Hepatocyte (in vitro differentiated cells): ENCODE results near the gene C19orf25. TPM values are rescaled to one million over a fixed set of nuclear protein-coding genes. Genes with fewer than 3 reads are reported as not detected.

Source experiments
- DNase-seq: peaks from one replicate; pipeline ENCODE4 v3.0.0-alpha.2; 2016; ENCODE audit warnings: low spot score
- H2AFZ ChIP-seq: fragments of 200-600 bp; sonication (generic); 2 replicates; pipeline ENCODE4 v1.6.0; 2016; ENCODE audit warnings: antibody characterized with exemption, mild to moderate bottlenecking
- H3K27ac ChIP-seq: fragments of 200-600 bp; sonication (generic); 2 replicates; pipeline ENCODE4 v1.5.1; 2016; ENCODE audit warnings: mild to moderate bottlenecking
- H3K27me3 ChIP-seq: fragments of 200-600 bp; sonication (generic); 2 replicates; pipeline ENCODE4 v1.6.1; 2016
- H3K36me3 ChIP-seq: fragments of 200-600 bp; sonication (generic); replicated peaks from 2 replicates; pipeline ENCODE4 v1.5.1; 2016; ENCODE audit warnings: low read depth; ENCODE audit not compliant: insufficient read depth
- H3K4me1 ChIP-seq: fragments of 200-600 bp; sonication (generic); 2 replicates; pipeline ENCODE4 v1.5.1; 2016; ENCODE audit warnings: mild to moderate bottlenecking, moderate library complexity; ENCODE audit not compliant: insufficient read depth
- H3K4me2 ChIP-seq: fragments of 200-600 bp; sonication (generic); 2 replicates; pipeline ENCODE4 v1.6.0; 2016
- H3K4me3 ChIP-seq: fragments of 200-600 bp; sonication (generic); 2 replicates; pipeline ENCODE4 v1.5.1; 2016; ENCODE audit warnings: mild to moderate bottlenecking
- H3K79me2 ChIP-seq: fragments of 200-600 bp; sonication (generic); 2 replicates; pipeline ENCODE4 v1.6.0; 2017; ENCODE audit warnings: mild to moderate bottlenecking
- H3K9me2 ChIP-seq: fragments of 200-600 bp; sonication (generic); replicated peaks from 2 replicates; pipeline ENCODE4 v1.6.0; 2017; ENCODE audit warnings: mild to moderate bottlenecking; ENCODE audit not compliant: insufficient read depth
- H3K9me3 ChIP-seq: fragments of 200-600 bp; sonication (generic); 2 replicates; pipeline ENCODE4 v1.5.1; 2016; ENCODE audit warnings: low read depth, mild to moderate bottlenecking
- H4K20me1 ChIP-seq: fragments of 200-600 bp; sonication (generic); 2 replicates; pipeline ENCODE4 v1.6.0; 2016; ENCODE audit warnings: mild to moderate bottlenecking; ENCODE audit not compliant: insufficient read depth, poor library complexity, severe bottlenecking
- EZH2 ChIP-seq: fragments of 200-600 bp; sonication (generic); IDR thresholded peaks from 2 replicates; pipeline ENCODE4 v1.6.1; 2016; ENCODE audit warnings: antibody characterized with exemption, mild to moderate bottlenecking, borderline replicate concordance
- EZH2phosphoT487 ChIP-seq: fragments of 200-600 bp; sonication (generic); IDR thresholded peaks from one replicate; pipeline ENCODE4 v1.6.1; 2018; ENCODE audit warnings: antibody characterized with exemption, mild to moderate bottlenecking, low read depth, moderate library complexity; ENCODE audit not compliant: unreplicated experiment, severe bottlenecking
- WGBS: methylation state at CpG from one replicate; pipeline ENCODE4 v1.1.6; 2016; ENCODE audit warnings: low lambda C conversion rate; ENCODE audit errors: missing lambda C conversion rate; 5-methylcytosine and 5-hydroxymethylcytosine counted together
- polyA plus RNA-seq: library from polyadenylated mRNA; unstranded; fragments of >200 nt; fragmentation: Nextera tagmentation; extraction: Ambion mirVana; gene quantifications from 2 replicates; pipeline ENCODE4 v1.2.1, GENCODE V29; 2016
- total RNA-seq: library from RNA; depleted of rRNA; stranded (reverse); fragments of >200 nt; gene quantifications from 2 replicates; pipeline ENCODE4 v1.2.3, GENCODE V29; 2014
- TF ChIP-seq, protein P1 (sequence below): fragments of 200-600 bp; sonication (generic); IDR thresholded peaks from 2 replicates; pipeline ENCODE4 v1.5.1; 2016; ENCODE audit warnings: antibody characterized with exemption, mild to moderate bottlenecking; ENCODE audit not compliant: poor library complexity

The C19orf25 gene
- total and polyA plus RNA-seq, 2 experiments from 2014 or later = 36.3 to 43.6 TPM

GRCh38 chr19:1496714-1497577, 17.9 kb upstream of the C19orf25 start:
- Histone ChIP-seq H3K27ac (peak overlapping the region; percentile 68), H3K4me1 (peaks cover 19% of the 10 kb centered on the region), H3K4me3 (no peak overlapping the region), H2AFZ (no peak overlapping the region), H4K20me1 (no peaks in the 10 kb centered on the region), H3K4me2 (no peak overlapping the region), H3K79me2 (peaks cover 7% of the 10 kb centered on the region), H3K9me2 (no peaks in the 10 kb centered on the region), H3K9me3 (no peaks in the 10 kb centered on the region), H3K36me3 (no peaks in the 10 kb centered on the region), H3K27me3 (no peaks in the 10 kb centered on the region)
- DNase-seq = no peak
- 89% methylated on average over 30 of the region's 39 CpGs for WGBS
- TF ChIP-seq, protein P1, sequence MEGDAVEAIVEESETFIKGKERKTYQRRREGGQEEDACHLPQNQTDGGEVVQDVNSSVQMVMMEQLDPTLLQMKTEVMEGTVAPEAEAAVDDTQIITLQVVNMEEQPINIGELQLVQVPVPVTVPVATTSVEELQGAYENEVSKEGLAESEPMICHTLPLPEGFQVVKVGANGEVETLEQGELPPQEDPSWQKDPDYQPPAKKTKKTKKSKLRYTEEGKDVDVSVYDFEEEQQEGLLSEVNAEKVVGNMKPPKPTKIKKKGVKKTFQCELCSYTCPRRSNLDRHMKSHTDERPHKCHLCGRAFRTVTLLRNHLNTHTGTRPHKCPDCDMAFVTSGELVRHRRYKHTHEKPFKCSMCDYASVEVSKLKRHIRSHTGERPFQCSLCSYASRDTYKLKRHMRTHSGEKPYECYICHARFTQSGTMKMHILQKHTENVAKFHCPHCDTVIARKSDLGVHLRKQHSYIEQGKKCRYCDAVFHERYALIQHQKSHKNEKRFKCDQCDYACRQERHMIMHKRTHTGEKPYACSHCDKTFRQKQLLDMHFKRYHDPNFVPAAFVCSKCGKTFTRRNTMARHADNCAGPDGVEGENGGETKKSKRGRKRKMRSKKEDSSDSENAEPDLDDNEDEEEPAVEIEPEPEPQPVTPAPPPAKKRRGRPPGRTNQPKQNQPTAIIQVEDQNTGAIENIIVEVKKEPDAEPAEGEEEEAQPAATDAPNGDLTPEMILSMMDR = no peak
- TF ChIP-seq EZH2phosphoT487 = no peak
- TF ChIP-seq EZH2 = no peak

GRCh38 chr19:1495799-1496713, 17.0 kb upstream of the C19orf25 start:
- Histone ChIP-seq H3K9me3 (no peaks in the 10 kb centered on the region), H3K79me2 (peaks cover 15% of the 10 kb centered on the region), H4K20me1 (no peaks in the 10 kb centered on the region), H3K4me3 (no peak overlapping the region), H3K4me1 (peaks cover 22% of the 10 kb centered on the region), H2AFZ (no peak overlapping the region), H3K4me2 (no peak overlapping the region), H3K27me3 (no peaks in the 10 kb centered on the region), H3K36me3 (no peaks in the 10 kb centered on the region), H3K9me2 (no peaks in the 10 kb centered on the region), H3K27ac (no peak overlapping the region)
- DNase-seq = no peak
- TF ChIP-seq EZH2phosphoT487 (no peak), EZH2 (no peak)
- TF ChIP-seq, protein P1 = no peak
- WGBS = 83% methylated on average over 30 of the region's 40 CpGs

GRCh38 chr19:1495051-1495798, 16.2 kb upstream of the C19orf25 start:
- TF ChIP-seq, protein P1 = no peak
- no peak for TF ChIP-seq EZH2
- no peak for TF ChIP-seq EZH2phosphoT487
- H2AFZ ChIP-seq = no peak overlapping the region
- no peaks in the 10 kb centered on the region for H3K27me3 ChIP-seq
- H3K27ac ChIP-seq = no peak overlapping the region
- H3K36me3 ChIP-seq = no peaks in the 10 kb centered on the region
- H3K4me2 ChIP-seq = no peak overlapping the region
- peaks cover 15% of the 10 kb centered on the region for H3K79me2 ChIP-seq
- peaks cover 22% of the 10 kb centered on the region for H3K4me1 ChIP-seq
- no peaks in the 10 kb centered on the region for H3K9me2 ChIP-seq
- H3K9me3 ChIP-seq = no peaks in the 10 kb centered on the region
- H3K4me3 ChIP-seq = no peak overlapping the region
- H4K20me1 ChIP-seq = no peaks in the 10 kb centered on the region
- WGBS = 87% methylated on average over 34 of the region's 37 CpGs
- DNase-seq = no peak
